Stimulated activated CD8-positive, alpha-beta memory T cell treated with anti-CD3 and anti-CD28 coated beads, Interleukin-7, amount 100 ng/mL, for 4 hours (primary cell): ENCODE results near the gene BMP2K.

Experiments used
- DNase-seq, 2 donors: peaks; one replicate each; pipeline ENCODE4 v3.0.0-alpha.2; 2020; ENCODE audit warnings: low read depth in 2 of 2

BMP2K gene

DNA sequence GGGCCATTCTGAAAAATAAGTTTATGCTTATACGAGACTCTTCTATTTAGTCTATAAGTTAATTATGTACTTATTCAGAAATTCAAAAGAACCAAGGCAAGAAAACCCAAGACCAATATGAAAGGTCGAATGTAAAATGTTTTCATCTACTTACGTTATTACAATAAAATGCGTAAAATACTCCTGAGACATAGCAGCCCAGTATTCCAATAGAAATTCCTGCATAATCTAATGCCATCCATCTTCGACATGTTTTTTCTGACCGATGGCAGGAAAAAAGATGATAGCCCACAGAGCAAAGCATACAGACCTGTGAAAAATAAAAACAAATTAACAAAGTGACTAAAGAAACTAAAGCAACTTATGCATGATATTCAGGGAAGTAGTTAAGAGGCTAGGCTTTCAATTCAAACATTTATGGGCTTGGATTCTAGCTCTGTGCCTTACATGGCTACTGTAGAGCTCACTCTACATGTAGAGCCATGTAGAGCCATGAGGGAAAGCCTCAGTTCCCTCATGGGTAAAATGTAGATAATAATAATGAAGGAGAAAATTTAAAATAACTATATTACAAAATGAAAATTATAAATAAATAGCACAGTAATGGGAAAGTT is 154.0 kb downstream of the BMP2K start:
- DNase-seq, result no peak

DNA sequence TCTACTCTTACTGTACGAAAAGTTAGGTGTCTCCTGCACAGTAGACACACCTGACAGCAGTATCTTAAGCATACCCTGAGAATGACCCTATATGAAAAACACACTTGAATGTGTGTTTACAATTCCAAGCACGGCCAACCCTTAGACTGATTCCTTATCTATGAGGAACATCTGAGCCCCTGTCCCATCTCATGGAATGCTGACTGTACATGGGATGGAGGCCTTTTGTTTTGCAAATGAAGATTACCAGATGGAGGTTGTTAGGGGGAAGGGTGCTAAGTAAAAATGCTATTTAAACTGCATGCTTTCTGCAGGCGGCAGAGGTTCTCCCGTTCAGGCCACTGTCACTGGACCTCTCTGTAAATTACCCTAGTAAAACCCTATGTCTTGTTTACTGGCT is 160.8 kb downstream of the BMP2K start:
- DNase-seq, result no peak

DNA sequence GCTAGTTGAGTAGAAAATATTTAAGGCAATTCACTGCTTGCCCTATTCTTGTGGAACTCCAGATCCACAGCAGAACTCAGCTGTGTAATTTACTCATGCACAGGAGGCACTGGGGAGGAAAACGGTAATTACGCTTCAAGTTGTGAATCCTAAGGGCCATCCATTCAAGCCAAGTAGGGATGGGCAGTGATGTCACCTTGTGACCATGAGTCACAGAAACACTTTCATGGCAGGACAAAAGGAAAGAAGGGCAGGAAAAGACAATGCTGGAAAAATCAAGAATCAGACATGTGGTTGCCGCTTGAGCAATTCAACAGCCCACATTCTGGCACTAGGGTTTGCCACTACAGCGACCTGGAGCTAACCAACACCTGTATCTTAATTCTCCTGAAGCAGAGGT is 161.7 kb downstream of the BMP2K start:
- DNase-seq, result no peak

DNA sequence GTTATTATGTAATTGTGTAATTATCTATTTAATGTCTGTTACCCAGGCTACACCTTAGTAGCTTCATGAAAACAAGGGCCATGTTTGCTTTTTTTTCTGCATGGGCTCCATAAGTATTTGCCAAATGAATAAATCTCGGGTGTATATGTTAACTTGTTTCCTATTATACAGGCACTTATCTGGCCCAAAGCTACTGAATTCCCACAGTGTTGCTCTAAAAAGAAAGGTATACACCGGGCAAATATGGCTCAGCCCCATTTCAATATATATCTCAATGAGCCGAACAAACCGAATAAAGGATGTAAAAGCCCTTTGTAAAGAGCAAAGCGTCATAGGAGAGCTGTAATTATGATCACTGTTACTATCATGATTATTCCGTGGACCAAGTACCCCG is 162.3 kb downstream of the BMP2K start:
- DNase-seq, result no peak

DNA sequence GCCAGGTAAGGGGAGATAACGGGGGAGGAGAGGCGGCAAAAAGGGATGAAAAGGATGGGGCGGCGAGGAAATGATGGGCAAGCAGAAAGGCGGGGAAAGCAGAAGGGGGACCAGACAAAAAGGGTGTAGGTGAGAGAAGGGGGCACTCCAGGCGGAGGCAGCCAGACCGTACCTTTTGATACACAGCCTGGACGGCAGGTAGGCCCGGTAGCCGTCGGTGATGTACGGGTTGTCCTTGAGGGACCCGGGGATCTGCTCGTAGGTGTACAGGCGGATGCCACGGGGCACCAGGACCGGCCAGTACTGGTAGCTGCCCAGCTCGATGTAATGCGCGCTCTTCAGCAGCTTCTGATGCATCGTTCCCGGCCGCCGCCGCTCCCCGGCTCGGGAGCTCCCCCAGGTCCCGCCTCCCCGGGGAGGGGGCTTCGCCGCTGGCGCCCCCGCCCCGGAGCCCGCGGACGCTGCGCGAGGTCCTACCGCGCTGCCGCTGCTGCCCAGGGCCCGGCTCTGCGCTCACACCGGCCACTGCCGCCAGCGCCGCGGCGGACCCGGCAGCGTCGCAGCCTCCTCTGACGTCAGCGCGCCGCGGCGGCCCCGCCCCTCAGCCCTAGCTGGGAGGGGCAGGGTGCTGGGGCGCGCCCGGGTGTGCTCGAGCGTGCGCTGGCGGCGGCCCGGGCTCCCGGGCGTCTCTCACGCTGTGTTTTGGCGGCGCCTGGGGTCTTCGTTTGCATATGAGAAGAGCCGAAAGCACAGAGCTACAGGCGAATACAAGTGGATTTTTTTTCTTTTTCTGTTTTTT is 162.9 kb downstream of the BMP2K start, which contains the start of gene PAQR3:
TSS of gene PAQR3 (minus strand) at position 571 of the 799 bp plus-strand sequence. CDS start at position 357, 214 bp downstream.
- DNase-seq, result peak; percentile 50 to 79

DNA sequence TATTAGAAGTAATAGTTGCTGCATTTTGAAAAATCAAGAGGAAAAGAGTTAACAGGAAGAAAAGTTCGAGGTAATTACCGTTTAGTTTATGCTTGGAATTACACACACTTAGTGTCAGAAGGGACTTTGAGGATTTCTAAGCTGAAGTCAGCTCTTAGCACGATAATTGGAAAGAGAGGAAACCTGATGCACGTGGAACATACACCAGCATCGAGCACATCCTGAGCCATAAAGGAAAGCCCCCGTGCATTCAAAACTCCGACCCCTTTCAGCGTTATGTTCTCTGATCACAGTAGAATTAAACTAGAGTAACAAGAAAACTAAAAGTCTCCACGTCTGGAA is 163.5 kb downstream of the BMP2K start:
- DNase-seq, result no peak

DNA sequence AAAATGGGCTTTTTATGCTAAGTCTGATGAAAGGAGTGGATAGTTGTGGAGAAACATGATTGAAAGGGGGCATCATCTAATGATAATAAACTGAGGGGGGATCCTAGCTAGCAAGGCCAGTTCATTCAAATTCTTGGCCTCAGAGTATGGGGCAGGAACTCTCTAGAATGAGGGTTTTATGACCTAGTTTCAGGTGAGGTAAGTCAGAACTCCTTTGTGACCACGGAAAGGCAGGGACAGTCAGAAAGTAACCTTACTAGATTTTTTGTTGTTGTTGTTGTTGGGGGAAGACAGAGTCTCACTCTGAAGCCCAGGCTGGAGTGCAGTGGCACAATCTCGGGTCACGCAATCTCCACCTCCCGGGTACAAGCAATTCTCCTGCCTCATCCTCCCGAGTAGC is 164.6 kb downstream of the BMP2K start:
- DNase-seq, result no peak

DNA sequence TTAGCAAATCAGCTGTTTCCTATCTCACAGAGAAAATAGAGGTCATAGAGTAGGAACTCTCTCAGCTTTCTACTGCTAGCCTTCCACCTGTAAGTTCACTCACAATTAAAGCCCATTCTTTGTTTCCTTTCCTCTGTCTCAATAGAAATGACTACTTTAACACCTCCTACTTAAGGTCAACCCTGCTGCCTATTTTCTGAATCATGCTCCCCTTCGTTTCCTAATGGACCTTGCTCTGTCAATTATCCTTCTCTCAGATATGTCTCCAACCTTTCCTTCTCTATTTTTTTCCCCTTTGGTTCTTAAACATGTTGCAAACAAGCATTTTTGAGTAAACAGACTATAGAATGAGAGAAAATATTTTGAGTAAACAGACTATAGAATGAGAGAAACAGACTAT is 168.2 kb downstream of the BMP2K start:
- no peak for DNase-seq

DNA sequence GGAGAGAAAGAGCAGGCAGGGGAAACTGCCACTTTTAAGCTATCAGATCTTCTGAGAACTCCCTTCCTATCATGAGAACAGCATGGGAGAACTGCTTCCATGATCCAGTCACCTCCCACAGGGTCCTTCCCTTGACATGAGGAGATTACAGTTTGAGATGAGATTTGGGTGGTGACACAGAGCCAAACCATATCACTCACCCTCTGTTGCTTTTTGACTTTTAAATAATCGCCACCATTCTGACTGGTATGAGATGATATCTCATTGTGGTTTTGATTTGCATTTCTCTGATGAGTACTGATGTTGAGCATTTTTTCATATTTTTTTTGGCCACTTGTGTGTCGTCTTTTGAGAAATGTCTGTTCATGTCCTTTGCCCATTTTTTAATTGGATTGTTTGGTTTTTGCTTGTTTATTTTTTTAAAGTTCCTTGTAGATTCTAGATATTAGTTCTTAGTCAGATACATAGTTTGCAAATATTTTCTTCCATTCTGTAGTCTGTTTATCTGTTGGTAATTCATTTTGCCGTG is 169.6 kb downstream of the BMP2K start:
- no peak for DNase-seq

DNA sequence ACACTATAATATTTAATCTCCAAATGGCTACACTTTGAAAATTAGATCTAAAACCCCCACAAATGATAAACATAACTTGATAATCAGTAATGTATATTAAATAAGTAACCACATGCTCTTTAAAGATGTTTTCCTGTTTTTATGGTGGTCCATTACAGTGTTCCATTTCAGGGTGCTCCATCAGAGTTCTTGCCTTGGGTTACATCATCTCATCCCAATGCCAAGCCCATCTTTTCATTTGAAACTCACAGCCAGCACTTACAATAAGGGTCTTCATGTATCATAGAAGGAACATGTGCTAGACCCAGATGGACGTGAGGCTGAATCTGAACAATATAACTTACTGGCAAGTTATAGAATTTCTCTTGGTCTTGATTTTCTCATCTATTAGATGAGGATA is 173.6 kb downstream of the BMP2K start:
- no peak for DNase-seq

DNA sequence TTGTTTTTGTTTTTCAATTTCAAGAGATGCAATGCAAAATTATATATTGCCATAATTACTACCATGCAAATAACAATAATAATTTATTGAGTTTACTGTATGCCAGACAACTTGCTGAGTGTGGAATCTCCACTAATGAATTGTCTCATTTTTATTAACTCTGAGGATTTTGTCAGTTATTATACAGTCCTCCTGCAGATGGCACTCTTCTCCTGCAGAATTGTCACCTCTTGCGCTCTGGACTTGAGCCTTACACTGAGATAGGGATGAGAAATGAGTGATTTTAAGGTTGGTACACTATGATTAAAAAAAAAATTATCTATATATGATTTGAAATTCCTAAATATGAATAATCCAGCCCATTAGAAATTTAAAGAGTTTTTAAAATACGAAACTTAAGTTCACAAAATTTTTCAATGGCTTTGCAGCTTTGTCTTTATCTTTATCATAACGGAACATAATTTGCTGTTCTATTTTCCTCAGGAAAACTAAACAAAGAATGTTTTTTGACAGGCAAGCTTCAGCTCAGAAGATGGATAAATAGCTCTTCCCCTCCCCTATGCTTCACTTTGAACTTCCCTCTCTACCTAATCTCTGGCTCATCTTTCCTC is 175.8 kb downstream of the BMP2K start:
- no peak for DNase-seq

DNA sequence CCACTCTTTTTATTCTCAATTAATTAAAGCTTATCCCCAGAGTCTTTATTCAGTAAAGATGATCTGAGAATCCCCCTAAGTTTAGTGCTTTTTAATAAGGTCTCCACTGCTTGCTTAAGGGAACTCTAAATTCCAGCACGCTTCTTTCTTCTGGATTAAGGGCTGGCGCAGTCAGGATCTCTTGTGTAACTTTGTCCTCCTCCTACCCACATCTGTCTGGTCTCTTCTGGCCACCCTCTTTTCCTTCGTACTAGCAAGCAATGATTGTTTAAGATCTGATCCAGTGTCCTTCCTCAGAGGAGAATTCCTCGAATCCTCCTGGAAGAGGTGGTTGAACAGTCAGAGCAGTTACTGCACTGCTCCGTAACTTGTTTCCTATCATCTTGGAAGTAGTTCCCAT is 177.1 kb downstream of the BMP2K start:
- DNase-seq, result no peak

DNA sequence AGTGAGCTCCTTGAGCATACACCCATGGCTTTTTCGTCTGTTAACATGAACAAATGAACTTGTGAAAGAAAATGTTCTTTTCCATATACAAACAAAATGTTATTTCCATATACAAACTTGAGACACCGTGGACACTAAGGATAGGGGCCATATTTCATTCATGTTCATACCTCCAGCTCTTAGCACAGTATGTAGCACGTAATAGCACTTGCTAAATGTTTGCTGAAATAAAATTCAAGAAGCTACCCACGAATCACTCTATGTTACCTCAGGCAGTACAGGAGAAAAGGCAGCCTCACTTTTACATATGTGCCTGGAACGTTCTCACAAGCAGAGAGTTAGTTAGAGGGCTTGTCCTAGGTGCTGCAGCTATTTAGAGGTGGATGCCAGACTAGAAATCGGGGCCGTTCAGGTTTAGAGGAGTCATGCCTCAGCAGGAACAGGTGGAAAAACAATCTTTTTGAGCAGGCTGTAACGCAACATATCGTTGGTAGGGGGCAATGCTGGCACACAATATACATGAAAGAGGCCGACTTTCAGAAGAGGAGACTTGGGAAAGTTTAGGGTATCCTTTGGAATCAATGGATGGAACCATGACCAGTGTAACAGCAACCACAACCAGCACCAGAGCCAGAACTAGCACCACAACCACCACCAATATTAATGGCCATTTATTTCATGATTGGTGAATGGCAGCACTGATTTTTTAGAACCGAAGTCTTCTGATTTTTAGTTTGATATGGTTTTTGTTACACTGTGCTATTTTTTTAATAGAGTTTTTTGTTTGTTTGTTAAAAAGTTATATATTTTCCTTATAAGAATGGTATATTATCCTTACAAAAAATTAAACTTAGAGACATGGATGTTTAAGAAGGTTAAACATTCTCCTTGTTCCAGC is 177.9 kb downstream of the BMP2K start:
- no peak for DNase-seq

DNA sequence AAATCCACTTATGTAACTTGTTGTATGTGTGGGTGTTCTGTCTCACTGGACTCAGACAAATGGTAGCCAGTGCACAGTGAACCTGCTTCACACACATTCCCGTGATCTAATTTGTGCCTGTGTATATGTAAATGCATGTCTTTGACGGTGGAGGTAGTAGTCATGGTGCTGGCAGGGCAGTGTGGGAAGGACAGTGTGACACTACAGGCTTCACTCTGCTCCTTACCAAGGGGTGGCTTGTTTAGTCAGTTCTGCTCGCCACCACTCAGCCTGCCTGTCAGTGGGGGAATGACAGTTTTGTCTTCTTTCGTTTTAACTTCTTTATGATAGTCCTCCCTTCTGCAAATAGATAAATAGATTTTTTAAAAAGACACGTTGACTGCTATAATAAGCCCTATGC is 180.8 kb downstream of the BMP2K start:
- DNase-seq, result no peak

DNA sequence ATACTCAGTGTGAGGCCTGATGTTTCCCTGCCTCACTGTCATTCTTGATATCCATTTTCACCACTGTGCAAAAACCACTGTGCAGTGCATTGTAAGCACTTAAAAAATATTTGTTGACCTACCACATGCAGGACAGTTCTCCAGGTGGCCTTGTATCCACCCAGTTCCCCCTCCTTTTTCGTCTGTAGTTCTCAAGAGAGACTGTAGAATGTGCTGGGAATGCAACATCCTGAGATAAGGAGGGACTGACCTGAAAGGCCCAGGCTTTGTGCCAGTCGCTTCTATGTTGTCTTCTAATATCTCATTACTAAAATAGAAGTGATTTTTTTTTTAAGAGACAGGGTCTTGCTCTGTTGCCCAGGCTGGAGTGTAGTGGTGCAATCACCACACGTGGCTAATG is 184.8 kb downstream of the BMP2K start:
- no peak for DNase-seq
